GM12801 (cell line): Measurements from ENCODE around the gene IMPG2.

ENCODE experiments used
- CTCF ChIP-seq: IDR thresholded peaks from one replicate; pipeline ENCODE4 v1.5.1; 2011; ENCODE audit warnings: control low read depth; ENCODE audit not compliant: insufficient read length; ENCODE audit errors: extremely low read depth

IMPG2 gene

GRCh38 chr3:101184111-101184510 is 136.3 kb downstream of the IMPG2 start:
- no peak for TF ChIP-seq CTCF

- no peak for TF ChIP-seq CTCF
These were observed 137.2 kb downstream of the IMPG2 start for GRCh38 chr3:101183151-101183550.

- TF ChIP-seq CTCF, result no peak
These were observed 137.6 kb downstream of the IMPG2 start for GRCh38 chr3:101182734-101183133.

GRCh38 chr3:101181801-101182200 is 138.6 kb downstream of the IMPG2 start:
- no peak for TF ChIP-seq CTCF

GRCh38 chr3:101179637-101180036 is 140.7 kb downstream of the IMPG2 start:
- TF ChIP-seq CTCF, result no peak

- TF ChIP-seq CTCF, result no peak
These were observed 142.8 kb downstream of the IMPG2 start for GRCh38 chr3:101177577-101177976.
